ENCODE results near the gene C1QL4. TPM values are rescaled to one million over a fixed set of nuclear protein-coding genes. Genes with fewer than 3 reads are reported as not detected.
A peak's percentile ranks its signal among the peaks of the same experiment; 100 is the strongest.

The C1QL4 gene
- polyA plus RNA-seq, 1 donor from 2014 or later, result 13.7 TPM

DNA sequence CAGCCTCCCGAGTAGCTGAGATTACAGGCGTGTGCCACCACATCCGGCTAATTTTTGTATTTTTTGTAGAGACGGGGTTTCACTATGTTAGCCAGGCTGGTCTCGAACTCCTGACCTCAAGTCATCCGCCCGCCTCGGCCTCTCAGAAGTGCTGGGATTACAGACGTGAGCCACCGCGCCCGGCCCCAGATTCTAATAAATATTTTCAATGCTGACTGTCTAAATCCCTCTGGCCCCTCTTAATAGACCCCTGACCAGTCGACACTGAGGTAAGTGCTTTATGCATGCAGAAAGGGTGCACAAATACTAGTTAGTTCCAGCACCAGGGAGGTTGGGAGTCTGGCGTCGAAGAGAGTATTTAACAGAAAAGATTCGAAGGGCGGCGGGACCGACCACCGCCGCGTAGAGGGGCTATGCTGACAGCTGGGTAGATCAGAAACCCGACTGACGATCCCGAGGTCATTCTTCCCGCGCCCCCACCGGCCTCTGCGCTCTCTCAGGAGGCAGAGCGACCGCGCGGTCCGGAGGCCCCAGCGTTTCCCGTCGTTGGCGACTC is 29.2 kb upstream of the C1QL4 start:
- peak overlapping the region; percentile 94 for H3K4me3 ChIP-seq (ENCODE audit: low read length)

GRCh38 chr12:49365542-49365941 is 28.6 kb upstream of the C1QL4 start:
- Histone ChIP-seq H2AFZ (ENCODE audit: low read depth, low read length) (no peak overlapping the region), H3K4me3 (ENCODE audit: low read length) (no peak overlapping the region)

More for the DNA sequence above, 29.2 kb upstream of the C1QL4 start:
- H3K27ac ChIP-seq (ENCODE audit: low read length), result peak overlapping the region; percentile 93
- no peaks in the 10 kb centered on the region for H3K27me3 ChIP-seq (ENCODE audit: insufficient read depth, low read depth, low read length)
- peaks cover 34% of the 10 kb centered on the region for H3K79me2 ChIP-seq (replicated peaks; ENCODE audit: insufficient read depth, low read length)
- H3K9me3 ChIP-seq (ENCODE audit: low read length), result no peaks in the 10 kb centered on the region
- no peaks in the 10 kb centered on the region for H3F3A ChIP-seq (ENCODE audit: insufficient read depth, low read length, poor library complexity, severe bottlenecking)
- H3K9ac ChIP-seq (ENCODE audit: low read length), result peak overlapping the region; percentile 94
- H3K36me3 ChIP-seq (ENCODE audit: insufficient read depth, low read length), result no peaks in the 10 kb centered on the region
- H2AFZ ChIP-seq (ENCODE audit: low read depth, low read length), result peak overlapping the region; percentile 80
- no peaks in the 10 kb centered on the region for H4K20me1 ChIP-seq (ENCODE audit: insufficient read depth)
- peak overlapping the region; percentile 61 for H3K4me2 ChIP-seq (ENCODE audit: low read length)
- H3K9me2 ChIP-seq (ENCODE audit: insufficient read depth, low read length), result no peaks in the 10 kb centered on the region
- no peak for TF ChIP-seq EP300 (conservative IDR thresholded peaks at IDR 0.05; ENCODE audit: poor library complexity, severe bottlenecking)
- TF ChIP-seq SMC3 (conservative IDR thresholded peaks at IDR 0.05; ENCODE audit: poor library complexity), result peak; percentile 3

DNA sequence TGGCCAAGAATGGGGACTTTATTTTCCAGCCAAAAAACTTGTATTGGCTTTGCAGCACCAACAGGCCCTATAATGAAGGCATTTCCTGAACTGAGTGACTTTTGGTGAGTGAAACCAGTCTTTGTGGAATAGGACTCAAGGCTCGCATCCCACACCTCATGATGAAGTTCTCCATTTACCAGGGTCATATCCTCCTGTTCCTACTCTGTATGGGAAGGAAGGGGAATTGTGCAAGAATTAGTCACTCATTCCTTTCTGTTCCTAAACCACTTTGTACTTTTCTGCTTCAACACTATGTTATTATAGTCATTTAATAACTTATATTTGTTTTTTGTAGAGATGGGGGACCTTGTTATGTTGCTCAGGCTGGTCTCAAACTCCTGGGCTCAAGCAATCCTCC is 28.0 kb upstream of the C1QL4 start:
- TF ChIP-seq EZH2 (IDR thresholded peaks at IDR 0.05; ENCODE audit: borderline replicate concordance, insufficient read depth, low read length, poor library complexity, severe bottlenecking) (no peak), MXI1 (conservative IDR thresholded peaks at IDR 0.05; ENCODE audit: poor library complexity, severe bottlenecking) (no peak), POLR2AphosphoS5 (IDR thresholded peaks at IDR 0.05) (no peak), TAF1 (IDR thresholded peaks at IDR 0.05; ENCODE audit: low read depth) (no peak), CTCF (IDR thresholded peaks at IDR 0.05; ENCODE audit: poor library complexity, severe bottlenecking) (no peak), EP300 (conservative IDR thresholded peaks at IDR 0.05; ENCODE audit: poor library complexity, severe bottlenecking) (no peak), REST (IDR thresholded peaks at IDR 0.05; ENCODE audit: borderline replicate concordance) (no peak), RAD21 (conservative IDR thresholded peaks at IDR 0.05) (no peak), SMC3 (conservative IDR thresholded peaks at IDR 0.05; ENCODE audit: poor library complexity) (no peak)
- no peaks in the 10 kb centered on the region for H3K9me2 ChIP-seq (ENCODE audit: insufficient read depth, low read length)
- no peak overlapping the region for H3K4me3 ChIP-seq (ENCODE audit: low read length)
- H3K79me2 ChIP-seq (replicated peaks; ENCODE audit: insufficient read depth, low read length), result peaks cover 22% of the 10 kb centered on the region
- no peak overlapping the region for H2AFZ ChIP-seq (ENCODE audit: low read depth, low read length)
- H3K36me3 ChIP-seq (ENCODE audit: insufficient read depth, low read length), result no peaks in the 10 kb centered on the region
- H3K27me3 ChIP-seq (ENCODE audit: insufficient read depth, low read depth, low read length), result no peaks in the 10 kb centered on the region
- no peak overlapping the region for H3K4me2 ChIP-seq (ENCODE audit: low read length)
- H3F3A ChIP-seq (ENCODE audit: insufficient read depth, low read length, poor library complexity, severe bottlenecking), result no peaks in the 10 kb centered on the region
- H3K9me3 ChIP-seq (ENCODE audit: low read length), result no peaks in the 10 kb centered on the region
- no peak overlapping the region for H3K9ac ChIP-seq (ENCODE audit: low read length)
- no peaks in the 10 kb centered on the region for H4K20me1 ChIP-seq (ENCODE audit: insufficient read depth)
- no peak overlapping the region for H3K27ac ChIP-seq (ENCODE audit: low read length)

More at GRCh38 chr12:49365542-49365941, 28.6 kb upstream of the C1QL4 start:
- H3K9me3 ChIP-seq (ENCODE audit: low read length), result no peaks in the 10 kb centered on the region
- H4K20me1 ChIP-seq (ENCODE audit: insufficient read depth), result no peaks in the 10 kb centered on the region
- no peak overlapping the region for H3K4me2 ChIP-seq (ENCODE audit: low read length)
- no peaks in the 10 kb centered on the region for H3F3A ChIP-seq (ENCODE audit: insufficient read depth, low read length, poor library complexity, severe bottlenecking)
- H3K27ac ChIP-seq (ENCODE audit: low read length), result no peak overlapping the region
- H3K36me3 ChIP-seq (ENCODE audit: insufficient read depth, low read length), result no peaks in the 10 kb centered on the region
- no peak for TF ChIP-seq CTCF (IDR thresholded peaks at IDR 0.05; ENCODE audit: poor library complexity, severe bottlenecking)
- no peak for TF ChIP-seq EP300 (conservative IDR thresholded peaks at IDR 0.05; ENCODE audit: poor library complexity, severe bottlenecking)
- TF ChIP-seq RAD21 (conservative IDR thresholded peaks at IDR 0.05), result no peak
- no peak for TF ChIP-seq MXI1 (conservative IDR thresholded peaks at IDR 0.05; ENCODE audit: poor library complexity, severe bottlenecking)
- TF ChIP-seq EZH2 (IDR thresholded peaks at IDR 0.05; ENCODE audit: borderline replicate concordance, insufficient read depth, low read length, poor library complexity, severe bottlenecking), result no peak
- TF ChIP-seq POLR2AphosphoS5 (IDR thresholded peaks at IDR 0.05), result no peak
- TF ChIP-seq TAF1 (IDR thresholded peaks at IDR 0.05; ENCODE audit: low read depth), result no peak
- H3K9me2 ChIP-seq (ENCODE audit: insufficient read depth, low read length), result no peaks in the 10 kb centered on the region
- H3K79me2 ChIP-seq (replicated peaks; ENCODE audit: insufficient read depth, low read length), result peaks cover 27% of the 10 kb centered on the region
- no peak overlapping the region for H3K9ac ChIP-seq (ENCODE audit: low read length)
- no peaks in the 10 kb centered on the region for H3K27me3 ChIP-seq (ENCODE audit: insufficient read depth, low read depth, low read length)
